Heart left ventricle (tissue), 13 donors: ENCODE data around the gene CTU2.

Source experiments
- POLR2A ChIP-seq, 2 donors: fragments of 450-650 bp; IDR thresholded peaks; one replicate each; pipeline ENCODE4 v1.6.1; 2017; ENCODE audit warnings: antibody characterized with exemption in 2 of 2, mild to moderate bottlenecking in 2 of 2, moderate library complexity in 2 of 2
- TF ChIP-seq, protein P1 (sequence below), 12 donors: fragments of 200-600 bp; sonication (generic) in 4 of 12; IDR thresholded peaks; one replicate each; pipeline versions ENCODE4 v1.5.0 to v1.8.0; 2018 to 2022; ENCODE audit warnings: antibody characterized with exemption in 12 of 12, mild to moderate bottlenecking in 5 of 12
- donor health status: ischemic (EF 13 %, LVEDD 7.1; RV severe dilation, severe dysfunction).
- donor health status: DM: no; HTN: yes; CAD: no.
- donor health status: DM: no; HTN: no; CAD: no.
- donor health status: ischemic (EF 25% LVEDD 6.9; RV normal size, moderate dysfunction).
- donor health status: ischemic (EF 25% LVEDD 5.7; RV mildly dilated, moderate dysfunction).
- donor health status: ischemic (EF 35%, LVEDD 5.7; RV mildly dilated, moderate dysfunction).
- donor health status: nonischemic (EF 11% LVEDD 7.7; RV severe dilation, severe dysfunction).
- donor health status: DM: yes; HTN: yes; CAD: no.
- donor health status: PGD.
- donor health status: ischemic (EF 29% LVEDD 5.4; RV normal size, mild dysfunction).
- donor health status: nonischemic (EF 23%, LVEDD 6.1; RV moderate dilation, normal function).

DNA sequence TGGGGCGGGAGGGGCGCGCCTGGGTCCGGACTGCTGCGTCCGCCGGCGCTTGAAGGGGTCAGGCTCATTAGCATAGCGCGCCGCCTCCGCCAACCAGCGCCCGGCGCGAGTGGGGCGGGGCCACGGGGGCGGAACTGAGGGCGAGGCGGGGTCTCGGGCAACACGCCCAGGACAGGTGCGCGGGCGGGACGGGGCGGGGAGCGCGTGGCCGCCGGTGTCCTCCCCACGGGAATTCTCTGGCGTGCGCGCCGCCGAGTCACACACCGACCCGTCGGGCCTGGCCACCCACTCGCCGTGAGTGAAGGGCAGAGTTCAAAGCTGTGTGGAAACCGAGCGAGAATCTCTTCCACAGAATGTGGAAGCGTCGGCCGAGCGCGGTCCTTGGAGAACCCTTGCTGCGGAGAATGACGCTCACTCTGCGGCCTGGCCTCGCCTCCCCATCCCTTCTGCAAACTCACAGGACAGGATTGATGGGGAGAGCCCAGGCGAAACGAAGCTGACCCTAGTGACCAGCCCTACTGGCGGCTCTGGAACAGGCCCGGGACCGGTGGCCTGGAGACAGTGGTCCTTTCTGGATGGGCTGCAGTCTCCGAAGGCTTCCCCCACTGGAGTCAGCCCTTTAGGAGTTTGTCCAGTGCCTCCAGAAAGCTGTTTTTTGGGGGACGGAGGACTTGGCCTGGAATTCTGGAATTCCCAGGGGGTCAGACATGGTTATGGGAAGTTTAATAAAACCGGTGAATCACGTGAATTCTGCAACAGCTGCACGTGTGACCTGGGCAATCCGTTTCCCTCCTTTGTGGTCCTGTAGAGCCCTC, 19.7 kb upstream of the CTU2 start, which contains the start of gene SNAI3:
- TF ChIP-seq, protein P1, sequence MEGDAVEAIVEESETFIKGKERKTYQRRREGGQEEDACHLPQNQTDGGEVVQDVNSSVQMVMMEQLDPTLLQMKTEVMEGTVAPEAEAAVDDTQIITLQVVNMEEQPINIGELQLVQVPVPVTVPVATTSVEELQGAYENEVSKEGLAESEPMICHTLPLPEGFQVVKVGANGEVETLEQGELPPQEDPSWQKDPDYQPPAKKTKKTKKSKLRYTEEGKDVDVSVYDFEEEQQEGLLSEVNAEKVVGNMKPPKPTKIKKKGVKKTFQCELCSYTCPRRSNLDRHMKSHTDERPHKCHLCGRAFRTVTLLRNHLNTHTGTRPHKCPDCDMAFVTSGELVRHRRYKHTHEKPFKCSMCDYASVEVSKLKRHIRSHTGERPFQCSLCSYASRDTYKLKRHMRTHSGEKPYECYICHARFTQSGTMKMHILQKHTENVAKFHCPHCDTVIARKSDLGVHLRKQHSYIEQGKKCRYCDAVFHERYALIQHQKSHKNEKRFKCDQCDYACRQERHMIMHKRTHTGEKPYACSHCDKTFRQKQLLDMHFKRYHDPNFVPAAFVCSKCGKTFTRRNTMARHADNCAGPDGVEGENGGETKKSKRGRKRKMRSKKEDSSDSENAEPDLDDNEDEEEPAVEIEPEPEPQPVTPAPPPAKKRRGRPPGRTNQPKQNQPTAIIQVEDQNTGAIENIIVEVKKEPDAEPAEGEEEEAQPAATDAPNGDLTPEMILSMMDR (IDR thresholded peaks at IDR 0.05): no peak
- TF ChIP-seq POLR2A (IDR thresholded peaks at IDR 0.05): no peak
